Measurements from ENCODE around the gene NAA80. TPM values are rescaled to one million over a fixed set of nuclear protein-coding genes. Genes with fewer than 3 reads are reported as not detected.

NAA80 gene
- total and polyA plus RNA-seq, 2 of the 13 experiments (the other 11 are each of a cell fraction or from before 2014, with no cell fraction given): 3.4 to 8.7 TPM

DNA sequence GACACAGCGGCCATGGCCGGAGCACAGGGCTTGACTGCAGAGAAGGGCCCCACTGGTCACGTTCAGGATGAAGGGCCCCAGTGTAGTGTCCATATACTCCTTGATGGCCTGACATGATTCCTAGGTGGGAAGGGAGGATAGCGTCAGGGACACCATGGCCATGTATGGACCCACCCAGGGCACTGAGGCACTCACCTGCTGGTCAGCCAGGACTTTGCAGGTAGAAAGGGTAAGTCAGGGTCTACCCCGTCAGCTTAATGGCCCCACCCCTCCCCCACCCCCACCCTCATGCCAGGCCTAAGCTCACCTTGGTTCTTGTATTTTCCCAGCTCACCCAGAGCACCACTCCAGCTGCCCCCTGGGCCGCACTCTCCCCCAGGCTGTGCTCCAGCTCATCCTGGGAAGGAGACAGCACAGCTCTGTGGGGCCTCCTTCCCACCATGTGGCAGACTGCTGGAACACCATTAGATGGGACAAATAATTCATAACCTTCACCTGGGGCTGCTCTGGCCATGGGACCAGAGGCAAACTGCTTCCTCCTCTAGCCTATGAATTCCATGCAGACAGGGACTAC is 1.6 kb upstream of the NAA80 start (continued):
- TF ChIP-seq, protein P1, sequence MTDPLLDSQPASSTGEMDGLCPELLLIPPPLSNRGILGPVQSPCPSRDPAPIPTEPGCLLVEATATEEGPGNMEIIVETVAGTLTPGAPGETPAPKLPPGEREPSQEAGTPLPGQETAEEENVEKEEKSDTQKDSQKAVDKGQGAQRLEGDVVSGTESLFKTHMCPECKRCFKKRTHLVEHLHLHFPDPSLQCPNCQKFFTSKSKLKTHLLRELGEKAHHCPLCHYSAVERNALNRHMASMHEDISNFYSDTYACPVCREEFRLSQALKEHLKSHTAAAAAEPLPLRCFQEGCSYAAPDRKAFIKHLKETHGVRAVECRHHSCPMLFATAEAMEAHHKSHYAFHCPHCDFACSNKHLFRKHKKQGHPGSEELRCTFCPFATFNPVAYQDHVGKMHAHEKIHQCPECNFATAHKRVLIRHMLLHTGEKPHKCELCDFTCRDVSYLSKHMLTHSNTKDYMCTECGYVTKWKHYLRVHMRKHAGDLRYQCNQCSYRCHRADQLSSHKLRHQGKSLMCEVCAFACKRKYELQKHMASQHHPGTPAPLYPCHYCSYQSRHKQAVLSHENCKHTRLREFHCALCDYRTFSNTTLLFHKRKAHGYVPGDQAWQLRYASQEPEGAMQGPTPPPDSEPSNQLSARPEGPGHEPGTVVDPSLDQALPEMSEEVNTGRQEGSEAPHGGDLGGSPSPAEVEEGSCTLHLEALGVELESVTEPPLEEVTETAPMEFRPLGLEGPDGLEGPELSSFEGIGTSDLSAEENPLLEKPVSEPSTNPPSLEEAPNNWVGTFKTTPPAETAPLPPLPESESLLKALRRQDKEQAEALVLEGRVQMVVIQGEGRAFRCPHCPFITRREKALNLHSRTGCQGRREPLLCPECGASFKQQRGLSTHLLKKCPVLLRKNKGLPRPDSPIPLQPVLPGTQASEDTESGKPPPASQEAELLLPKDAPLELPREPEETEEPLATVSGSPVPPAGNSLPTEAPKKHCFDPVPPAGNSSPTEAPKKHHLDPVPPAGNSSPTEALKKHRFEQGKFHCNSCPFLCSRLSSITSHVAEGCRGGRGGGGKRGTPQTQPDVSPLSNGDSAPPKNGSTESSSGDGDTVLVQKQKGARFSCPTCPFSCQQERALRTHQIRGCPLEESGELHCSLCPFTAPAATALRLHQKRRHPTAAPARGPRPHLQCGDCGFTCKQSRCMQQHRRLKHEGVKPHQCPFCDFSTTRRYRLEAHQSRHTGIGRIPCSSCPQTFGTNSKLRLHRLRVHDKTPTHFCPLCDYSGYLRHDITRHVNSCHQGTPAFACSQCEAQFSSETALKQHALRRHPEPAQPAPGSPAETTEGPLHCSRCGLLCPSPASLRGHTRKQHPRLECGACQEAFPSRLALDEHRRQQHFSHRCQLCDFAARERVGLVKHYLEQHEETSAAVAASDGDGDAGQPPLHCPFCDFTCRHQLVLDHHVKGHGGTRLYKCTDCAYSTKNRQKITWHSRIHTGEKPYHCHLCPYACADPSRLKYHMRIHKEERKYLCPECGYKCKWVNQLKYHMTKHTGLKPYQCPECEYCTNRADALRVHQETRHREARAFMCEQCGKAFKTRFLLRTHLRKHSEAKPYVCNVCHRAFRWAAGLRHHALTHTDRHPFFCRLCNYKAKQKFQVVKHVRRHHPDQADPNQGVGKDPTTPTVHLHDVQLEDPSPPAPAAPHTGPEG (CRISPR knock-in tag; IDR thresholded peaks at IDR 0.05): no peak
- TF ChIP-seq, protein P2, sequence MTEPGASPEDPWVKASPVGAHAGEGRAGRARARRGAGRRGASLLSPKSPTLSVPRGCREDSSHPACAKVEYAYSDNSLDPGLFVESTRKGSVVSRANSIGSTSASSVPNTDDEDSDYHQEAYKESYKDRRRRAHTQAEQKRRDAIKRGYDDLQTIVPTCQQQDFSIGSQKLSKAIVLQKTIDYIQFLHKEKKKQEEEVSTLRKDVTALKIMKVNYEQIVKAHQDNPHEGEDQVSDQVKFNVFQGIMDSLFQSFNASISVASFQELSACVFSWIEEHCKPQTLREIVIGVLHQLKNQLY (CRISPR knock-in tag; IDR thresholded peaks at IDR 0.05): no peak
- TF ChIP-seq ZNF644 (CRISPR knock-in tag; IDR thresholded peaks at IDR 0.05; ENCODE audit: low read depth) (no peak), SPEN (CRISPR knock-in tag; IDR thresholded peaks at IDR 0.05; ENCODE audit: low read depth) (no peak), ISL2 (CRISPR knock-in tag; IDR thresholded peaks at IDR 0.05) (no peak)
- TF ChIP-seq, protein P3, sequence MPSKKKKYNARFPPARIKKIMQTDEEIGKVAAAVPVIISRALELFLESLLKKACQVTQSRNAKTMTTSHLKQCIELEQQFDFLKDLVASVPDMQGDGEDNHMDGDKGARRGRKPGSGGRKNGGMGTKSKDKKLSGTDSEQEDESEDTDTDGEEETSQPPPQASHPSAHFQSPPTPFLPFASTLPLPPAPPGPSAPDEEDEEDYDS (CRISPR knock-in tag; IDR thresholded peaks at IDR 0.05): no peak
- TF ChIP-seq, protein P4, sequence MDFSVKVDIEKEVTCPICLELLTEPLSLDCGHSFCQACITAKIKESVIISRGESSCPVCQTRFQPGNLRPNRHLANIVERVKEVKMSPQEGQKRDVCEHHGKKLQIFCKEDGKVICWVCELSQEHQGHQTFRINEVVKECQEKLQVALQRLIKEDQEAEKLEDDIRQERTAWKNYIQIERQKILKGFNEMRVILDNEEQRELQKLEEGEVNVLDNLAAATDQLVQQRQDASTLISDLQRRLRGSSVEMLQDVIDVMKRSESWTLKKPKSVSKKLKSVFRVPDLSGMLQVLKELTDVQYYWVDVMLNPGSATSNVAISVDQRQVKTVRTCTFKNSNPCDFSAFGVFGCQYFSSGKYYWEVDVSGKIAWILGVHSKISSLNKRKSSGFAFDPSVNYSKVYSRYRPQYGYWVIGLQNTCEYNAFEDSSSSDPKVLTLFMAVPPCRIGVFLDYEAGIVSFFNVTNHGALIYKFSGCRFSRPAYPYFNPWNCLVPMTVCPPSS (IDR thresholded peaks at IDR 0.05): no peak
